ENCODE data around the gene SREK1. TPM values are rescaled to one million over a fixed set of nuclear protein-coding genes. Genes with fewer than 3 reads are reported as not detected.

Gene SREK1
- total RNA-seq, 1 donor from 2014 or later: 77.0 TPM

GRCh38 chr5:66157046-66157445, 12.9 kb downstream of the SREK1 start:
- FAIRE-seq (no peak), DNase-seq (ENCODE audit: low spot score in 2 of 2) (no peak)

GRCh38 chr5:66161356-66161755, 17.3 kb downstream of the SREK1 start:
- FAIRE-seq (no peak), DNase-seq (ENCODE audit: low spot score in 2 of 2) (no peak)

- FAIRE-seq: no peak
Observed at GRCh38 chr5:66164044-66164790, 20.1 kb downstream of the SREK1 start.

GRCh38 chr5:66168226-66168625, 24.1 kb downstream of the SREK1 start:
- FAIRE-seq: no peak

More at GRCh38 chr5:66164044-66164790, 20.1 kb downstream of the SREK1 start:
- DNase-seq (ENCODE audit: low spot score in 2 of 2): no peak

GRCh38 chr5:66169534-66169933, 25.4 kb downstream of the SREK1 start:
- DNase-seq (ENCODE audit: low spot score in 2 of 2) (no peak), FAIRE-seq (no peak)

More at GRCh38 chr5:66168226-66168625, 24.1 kb downstream of the SREK1 start:
- no peak for DNase-seq (ENCODE audit: low spot score in 2 of 2)

- DNase-seq (ENCODE audit: low spot score in 2 of 2) (no peak), FAIRE-seq (no peak)
Observed at GRCh38 chr5:66170195-66170919, 26.3 kb downstream of the SREK1 start.

GRCh38 chr5:66171349-66172344, 27.5 kb downstream of the SREK1 start:
- DNase-seq (ENCODE audit: low spot score in 2 of 2): no peak
- peak; percentile 91 for FAIRE-seq

GRCh38 chr5:66174338-66174737, 30.2 kb downstream of the SREK1 start:
- FAIRE-seq: peak; percentile 8
- no peak for DNase-seq (ENCODE audit: low spot score in 2 of 2)

GRCh38 chr5:66178799-66179198, 34.7 kb downstream of the SREK1 start:
- FAIRE-seq: no peak
- no peak for DNase-seq (ENCODE audit: low spot score in 2 of 2)

- peak; percentile 13 for FAIRE-seq
- DNase-seq (ENCODE audit: low spot score in 2 of 2): no peak
Observed at GRCh38 chr5:66179297-66180051, 35.4 kb downstream of the SREK1 start.

- FAIRE-seq: no peak
- DNase-seq (ENCODE audit: low spot score in 2 of 2): no peak
Observed at GRCh38 chr5:66180282-66181155, 36.4 kb downstream of the SREK1 start.

- DNase-seq (ENCODE audit: low spot score in 2 of 2) (no peak), FAIRE-seq (no peak)
Observed at GRCh38 chr5:66186108-66186507, 42.0 kb downstream of the SREK1 start.

GRCh38 chr5:66193419-66193818, 49.3 kb downstream of the SREK1 start:
- DNase-seq (ENCODE audit: low spot score in 2 of 2): no peak
- FAIRE-seq: no peak

GRCh38 chr5:66197764-66198405, 53.8 kb downstream of the SREK1 start:
- DNase-seq (ENCODE audit: low spot score in 2 of 2) (no peak), FAIRE-seq (no peak)

GRCh38 chr5:66198837-66199236, 54.7 kb downstream of the SREK1 start:
- DNase-seq (ENCODE audit: low spot score in 2 of 2) (no peak), FAIRE-seq (no peak)

- no peak for DNase-seq (ENCODE audit: low spot score in 2 of 2)
Observed at GRCh38 chr5:66203531-66203930, 59.4 kb downstream of the SREK1 start.

GRCh38 chr5:66206465-66206864, 62.4 kb downstream of the SREK1 start:
- no peak for FAIRE-seq
- no peak for DNase-seq (ENCODE audit: low spot score in 2 of 2)

More at GRCh38 chr5:66203531-66203930, 59.4 kb downstream of the SREK1 start:
- no peak for FAIRE-seq

GRCh38 chr5:66207800-66208561, 63.9 kb downstream of the SREK1 start:
- DNase-seq (ENCODE audit: low spot score in 2 of 2): no peak
- FAIRE-seq: no peak
